ENCODE data around the gene PIP4K2C.

PIP4K2C gene

GRCh38 chr12:57590864-57591781 is at the start of gene PIP4K2C:
Gene PIP4K2C (plus strand): TSS chr12:57591192. CDS start chr12:57591290, 98 bp downstream.
- DNase-seq (ENCODE audit: low read depth in 2 of 2): peak; percentile 46 to 74

GRCh38 chr12:57541717-57542116 is 49.3 kb upstream of the PIP4K2C start:
- no peak for DNase-seq (ENCODE audit: low read depth in 2 of 2)

- no peak for DNase-seq (ENCODE audit: low read depth in 2 of 2)
Observed at GRCh38 chr12:57543581-57543980, 47.4 kb upstream of the PIP4K2C start.

GRCh38 chr12:57545809-57546437 is 45.1 kb upstream of the PIP4K2C start:
- no peak for DNase-seq (ENCODE audit: low read depth in 2 of 2)

- DNase-seq (ENCODE audit: low read depth in 2 of 2): peak; percentile 78 to 87
Observed at GRCh38 chr12:57546438-57547287, 44.3 kb upstream of the PIP4K2C start, which contains the start of gene DCTN2. Gene DCTN2 (minus strand): TSS chr12:57547192. CDS start chr12:57547063, 129 bp downstream.

- no peak for DNase-seq (ENCODE audit: low read depth in 2 of 2)
Observed at GRCh38 chr12:57547288-57548012, 43.5 kb upstream of the PIP4K2C start.

- no peak for DNase-seq (ENCODE audit: low read depth in 2 of 2)
Observed at GRCh38 chr12:57548013-57548315, 43.0 kb upstream of the PIP4K2C start.

GRCh38 chr12:57548488-57548887 is 42.5 kb upstream of the PIP4K2C start:
- no peak for DNase-seq (ENCODE audit: low read depth in 2 of 2)

GRCh38 chr12:57549203-57549908 is 41.6 kb upstream of the PIP4K2C start:
- DNase-seq (ENCODE audit: low read depth in 2 of 2): no peak

- DNase-seq (ENCODE audit: low read depth in 2 of 2): peak; percentile 25 to 52
Observed at GRCh38 chr12:57549909-57550640, 40.9 kb upstream of the PIP4K2C start, which contains the start of gene KIF5A. Gene KIF5A (plus strand): TSS chr12:57550044. CDS start chr12:57550272, 228 bp downstream.

- no peak for DNase-seq (ENCODE audit: low read depth in 2 of 2)
Observed at GRCh38 chr12:57550641-57551549, 40.1 kb upstream of the PIP4K2C start.

- DNase-seq (ENCODE audit: low read depth in 2 of 2): no peak
Observed at GRCh38 chr12:57551637-57552305, 39.2 kb upstream of the PIP4K2C start.

- no peak for DNase-seq (ENCODE audit: low read depth in 2 of 2)
Observed at GRCh38 chr12:57552306-57552651, 38.7 kb upstream of the PIP4K2C start.

- no peak for DNase-seq (ENCODE audit: low read depth in 2 of 2)
Observed at GRCh38 chr12:57552835-57553313, 38.1 kb upstream of the PIP4K2C start.

GRCh38 chr12:57553343-57554202 is 37.4 kb upstream of the PIP4K2C start:
- no peak for DNase-seq (ENCODE audit: low read depth in 2 of 2)

GRCh38 chr12:57554453-57554852 is 36.5 kb upstream of the PIP4K2C start:
- no peak for DNase-seq (ENCODE audit: low read depth in 2 of 2)

- no peak for DNase-seq (ENCODE audit: low read depth in 2 of 2)
Observed at GRCh38 chr12:57554897-57555296, 36.1 kb upstream of the PIP4K2C start.
